ENCODE measurements around the gene CPM. TPM values are rescaled to one million over a fixed set of nuclear protein-coding genes. Genes with fewer than 3 reads are reported as not detected.

The CPM gene
- total and polyA plus RNA-seq, 2 donors (not counting 3 experiments of a cell fraction or from before 2014, with no cell fraction given) = not detected

- H3K79me2 ChIP-seq (ENCODE audit: control insufficient read depth, insufficient read depth, low read length) = no peaks in the 10 kb centered on the region
- H3K27ac ChIP-seq (ENCODE audit: insufficient read depth, low read depth, low read length) = no peak overlapping the region
- no peak overlapping the region for H2AFZ ChIP-seq (ENCODE audit: low read depth, low read length)
- no peaks in the 10 kb centered on the region for H3K36me3 ChIP-seq (ENCODE audit: control insufficient read depth in 2 of 2, extremely low read depth in 1 of 2, insufficient read depth in 2 of 2, low read length in 2 of 2)
- H3K9me1 ChIP-seq (replicated peaks; ENCODE audit: control insufficient read depth, extremely low read depth, insufficient read depth, low read length) = no peaks in the 10 kb centered on the region
- no peak overlapping the region for H3K4me3 ChIP-seq (replicated peaks in 1 of 3; ENCODE audit: insufficient read depth in 1 of 3, low read depth in 1 of 3, low read length in 3 of 3)
- DNase-seq (ENCODE audit: low read depth, low spot score) (no peak), FAIRE-seq (no peak)
- H3K4me1 ChIP-seq (ENCODE audit: control insufficient read depth, extremely low read depth, insufficient read depth, low read length) = no peaks in the 10 kb centered on the region
- intact Hi-C loops (cut with micrococcal nuclease) = no loop called here
- H3K27me3 ChIP-seq (ENCODE audit: control insufficient read depth in 2 of 2, insufficient read depth in 2 of 2, low read length in 2 of 2) = peaks cover 0 to 5% of the 10 kb centered on the region in 2 experiments
- TF ChIP-seq CTCF (IDR thresholded peaks at IDR 0.05; ENCODE audit: extremely low read depth in 1 of 2, insufficient read depth in 1 of 2, low read depth in 1 of 2, low read length in 2 of 2) (no peak), POLR2A (IDR thresholded peaks at IDR 0.05; ENCODE audit: low read depth, low read length) (no peak), GATA2 (IDR thresholded peaks at IDR 0.05; ENCODE audit: insufficient read depth, insufficient read length, low read depth, low read length) (no peak), EZH2 (IDR thresholded peaks at IDR 0.05; ENCODE audit: borderline replicate concordance, low read depth, low read length, severe bottlenecking) (no peak), MYC (IDR thresholded peaks at IDR 0.05; ENCODE audit: low read depth, low read length) (no peak), MAX (IDR thresholded peaks at IDR 0.05; ENCODE audit: insufficient read depth, insufficient read length) (no peak), FOS (IDR thresholded peaks at IDR 0.05; ENCODE audit: borderline replicate concordance, insufficient read depth, low read length) (no peak), POLR2AphosphoS5 (IDR thresholded peaks at IDR 0.05; ENCODE audit: insufficient read depth, low read depth, low read length) (no peak), JUN (IDR thresholded peaks at IDR 0.05; ENCODE audit: borderline replicate concordance, insufficient read depth, insufficient read length, low read depth) (no peak)
- ChIA-PET CTCF (interaction anchor here (0.7 to 1.6 kb wide), 2 partner anchors 10 to 94 kb away, joined by 3 read pairs; no protein-coding TSS in a partner anchor), POLR2A (no interaction called here)
- H4K20me1 ChIP-seq (replicated peaks; ENCODE audit: control insufficient read depth, extremely low read depth, insufficient read depth, low read length) = no peaks in the 10 kb centered on the region
- BruUV-seq (replicated peaks) = no TSS peak
- H3K9me3 ChIP-seq (replicated peaks; ENCODE audit: control insufficient read depth, insufficient read depth, low read length) = no peaks in the 10 kb centered on the region
- dilution Hi-C loops (cut with MboI; ENCODE audit: extremely low pct_ligation_motif_present, low sequenced_read_pairs) = no loop called here
- H3K4me2 ChIP-seq (ENCODE audit: insufficient read depth, low read length) = no peak overlapping the region
- no peak overlapping the region for H3K9ac ChIP-seq (replicated peaks; ENCODE audit: extremely low read depth, insufficient read depth, low read length)
Observed at GRCh38 chr12:68977335-68977734, 44.4 kb upstream of the CPM start.
